ENCODE measurements around the gene PTGR3.

The PTGR3 gene

GRCh38 chr18:75231053-75231406 lies 22.1 kb upstream of the PTGR3 start:
- no peak for DNase-seq

GRCh38 chr18:75230163-75231052 lies 21.5 kb upstream of the PTGR3 start:
- DNase-seq: no peak

- no peak for DNase-seq
Observed at GRCh38 chr18:75229437-75229836, 20.5 kb upstream of the PTGR3 start.

GRCh38 chr18:75228967-75229366 lies 20.0 kb upstream of the PTGR3 start:
- DNase-seq: no peak

- DNase-seq: no peak
Observed at GRCh38 chr18:75227535-75228296, 18.8 kb upstream of the PTGR3 start.

GRCh38 chr18:75226956-75227316 lies 18.0 kb upstream of the PTGR3 start:
- DNase-seq: no peak

- no peak for DNase-seq
Observed at GRCh38 chr18:75226286-75226955, 17.5 kb upstream of the PTGR3 start.

- no peak for DNase-seq
Observed at GRCh38 chr18:75223687-75224347, 14.9 kb upstream of the PTGR3 start.

- no peak for DNase-seq
Observed at GRCh38 chr18:75222407-75222806, 13.5 kb upstream of the PTGR3 start.

GRCh38 chr18:75221897-75222296 lies 13.0 kb upstream of the PTGR3 start:
- no peak for DNase-seq

- DNase-seq: no peak
Observed at GRCh38 chr18:75221397-75221796, 12.5 kb upstream of the PTGR3 start.

GRCh38 chr18:75220551-75221355 lies 11.8 kb upstream of the PTGR3 start:
- DNase-seq: no peak

- no peak for DNase-seq
Observed at GRCh38 chr18:75219745-75220375, 10.9 kb upstream of the PTGR3 start.

GRCh38 chr18:75218065-75218923 lies 9.4 kb upstream of the PTGR3 start:
- no peak for DNase-seq

GRCh38 chr18:75216911-75217689 lies 8.2 kb upstream of the PTGR3 start:
- no peak for DNase-seq

- DNase-seq: no peak
Observed at GRCh38 chr18:75216212-75216910, 7.4 kb upstream of the PTGR3 start.

- DNase-seq: no peak
Observed at GRCh38 chr18:75215663-75216062, 6.7 kb upstream of the PTGR3 start.

GRCh38 chr18:75214766-75215510 lies 6.0 kb upstream of the PTGR3 start:
- DNase-seq: no peak

- DNase-seq: no peak
Observed at GRCh38 chr18:75214332-75214690, 5.4 kb upstream of the PTGR3 start.

Measured in stimulated activated CD4-positive, alpha-beta T cell treated with anti-CD3 and anti-CD28 coated beads, Interleukin-1b, Interleukin-23, amount 100 ng/mL, for 48 hours (primary cell).